Measurements from ENCODE around the gene KDM4D. TPM values are rescaled to one million over a fixed set of nuclear protein-coding genes. Genes with fewer than 3 reads are reported as not detected.
"Not testable (repeated sequence)": the region's sequence is repeated elsewhere in the genome, so short reads cannot be mapped to it uniquely, and the experiment has no call there.

Gene KDM4D
- total RNA-seq, 1 donor from 2014 or later: 0.52 TPM

DNA sequence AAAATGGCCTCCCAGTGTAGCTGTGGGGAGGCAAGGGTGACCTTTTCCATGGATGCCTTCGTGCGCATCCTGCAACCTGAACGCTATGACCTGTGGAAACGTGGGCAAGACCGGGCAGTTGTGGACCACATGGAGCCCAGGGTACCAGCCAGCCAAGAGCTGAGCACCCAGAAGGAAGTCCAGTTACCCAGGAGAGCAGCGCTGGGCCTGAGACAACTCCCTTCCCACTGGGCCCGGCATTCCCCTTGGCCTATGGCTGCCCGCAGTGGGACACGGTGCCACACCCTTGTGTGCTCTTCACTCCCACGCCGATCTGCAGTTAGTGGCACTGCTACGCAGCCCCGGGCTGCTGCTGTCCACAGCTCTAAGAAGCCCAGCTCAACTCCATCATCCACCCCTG lies 24.8 kb downstream of the KDM4D start:
- Histone ChIP-seq H3K27me3 (no peaks in the 10 kb centered on the region), H3K36me3 (no peaks in the 10 kb centered on the region), H3K4me3 (no peak overlapping the region), H3K4me1 (no peaks in the 10 kb centered on the region), H3K9me3 (no peaks in the 10 kb centered on the region), H3K27ac (no peak overlapping the region)
- ATAC-seq: peak; percentile 34
- DNase-seq: no peak
- TF ChIP-seq, protein P1, sequence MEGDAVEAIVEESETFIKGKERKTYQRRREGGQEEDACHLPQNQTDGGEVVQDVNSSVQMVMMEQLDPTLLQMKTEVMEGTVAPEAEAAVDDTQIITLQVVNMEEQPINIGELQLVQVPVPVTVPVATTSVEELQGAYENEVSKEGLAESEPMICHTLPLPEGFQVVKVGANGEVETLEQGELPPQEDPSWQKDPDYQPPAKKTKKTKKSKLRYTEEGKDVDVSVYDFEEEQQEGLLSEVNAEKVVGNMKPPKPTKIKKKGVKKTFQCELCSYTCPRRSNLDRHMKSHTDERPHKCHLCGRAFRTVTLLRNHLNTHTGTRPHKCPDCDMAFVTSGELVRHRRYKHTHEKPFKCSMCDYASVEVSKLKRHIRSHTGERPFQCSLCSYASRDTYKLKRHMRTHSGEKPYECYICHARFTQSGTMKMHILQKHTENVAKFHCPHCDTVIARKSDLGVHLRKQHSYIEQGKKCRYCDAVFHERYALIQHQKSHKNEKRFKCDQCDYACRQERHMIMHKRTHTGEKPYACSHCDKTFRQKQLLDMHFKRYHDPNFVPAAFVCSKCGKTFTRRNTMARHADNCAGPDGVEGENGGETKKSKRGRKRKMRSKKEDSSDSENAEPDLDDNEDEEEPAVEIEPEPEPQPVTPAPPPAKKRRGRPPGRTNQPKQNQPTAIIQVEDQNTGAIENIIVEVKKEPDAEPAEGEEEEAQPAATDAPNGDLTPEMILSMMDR (IDR thresholded peaks at IDR 0.05): no peak
- intact Hi-C loops (cut with DNase I): no loop called here

DNA sequence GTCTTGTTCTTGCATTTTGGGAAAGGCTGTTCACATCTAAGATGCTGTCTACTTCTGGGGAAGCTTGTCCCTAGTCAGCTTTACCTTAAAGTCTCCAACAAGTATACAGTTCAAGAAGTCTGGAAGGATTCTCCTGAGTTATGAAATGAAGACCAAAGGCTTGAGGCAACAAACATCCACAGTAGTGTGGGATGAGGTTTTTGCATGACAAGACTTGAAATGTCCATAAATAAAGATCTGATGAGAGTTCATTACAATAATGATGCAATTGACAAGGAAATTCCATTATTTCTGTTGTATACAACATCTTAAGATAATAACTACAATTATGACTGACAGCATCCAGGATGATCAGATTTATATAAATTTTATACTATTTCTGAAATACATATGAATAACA lies 30.2 kb downstream of the KDM4D start:
- TF ChIP-seq, protein P1 (IDR thresholded peaks at IDR 0.05): no peak
- H3K4me3 ChIP-seq: no peak overlapping the region
- intact Hi-C loops (cut with DNase I): no loop called here
- ATAC-seq (no peak), DNase-seq (no peak)
- no peaks in the 10 kb centered on the region for H3K4me1 ChIP-seq
- no peak overlapping the region for H3K27ac ChIP-seq
- no peaks in the 10 kb centered on the region for H3K27me3 ChIP-seq
- H3K36me3 ChIP-seq: no peaks in the 10 kb centered on the region
- no peaks in the 10 kb centered on the region for H3K9me3 ChIP-seq

DNA sequence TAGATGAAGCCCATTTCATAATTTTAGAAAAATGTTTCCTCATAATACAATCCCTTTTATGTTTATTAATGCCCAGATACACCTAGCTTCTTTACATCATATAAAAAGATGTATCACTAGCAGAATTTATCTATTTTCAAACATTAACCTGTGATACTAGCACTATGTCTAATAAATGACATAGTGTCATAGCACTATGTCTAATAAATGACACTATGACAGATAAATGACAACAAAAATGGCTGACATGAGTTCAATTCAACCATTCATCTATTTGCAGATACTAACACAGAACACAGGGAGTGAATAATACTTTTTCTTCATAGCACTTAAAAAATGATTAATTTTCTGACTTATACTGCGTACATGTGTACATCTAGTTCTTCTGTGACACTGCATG lies 32.1 kb downstream of the KDM4D start:
- TF ChIP-seq, protein P1 (IDR thresholded peaks at IDR 0.05): no peak
- Histone ChIP-seq H3K4me3 (no peak overlapping the region), H3K27ac (no peak overlapping the region), H3K4me1 (no peaks in the 10 kb centered on the region), H3K36me3 (no peaks in the 10 kb centered on the region), H3K27me3 (no peaks in the 10 kb centered on the region), H3K9me3 (no peaks in the 10 kb centered on the region)
- intact Hi-C loops (cut with DNase I): no loop called here
- ATAC-seq: no peak
- no peak for DNase-seq

DNA sequence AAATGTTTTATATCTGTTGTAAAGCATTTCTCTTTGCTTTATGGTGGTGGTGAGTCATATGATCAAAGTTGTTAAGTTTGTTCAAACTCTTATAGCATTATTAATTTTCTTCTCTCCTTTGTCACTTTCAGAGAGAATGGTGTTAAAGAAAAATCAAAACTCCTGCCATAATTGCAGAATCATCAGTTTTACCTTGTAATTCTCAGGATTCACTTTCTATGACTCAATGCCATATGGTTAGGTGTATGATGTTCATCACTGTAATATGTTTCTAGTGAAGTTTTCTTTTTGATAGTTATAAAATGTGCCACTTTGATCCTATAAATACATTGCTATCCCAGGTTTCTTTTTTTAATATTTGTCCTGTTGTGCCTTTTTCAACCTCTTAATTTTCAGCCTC lies 37.9 kb downstream of the KDM4D start:
- Histone ChIP-seq H3K4me1 (no peaks in the 10 kb centered on the region), H3K9me3 (no peaks in the 10 kb centered on the region), H3K36me3 (no peaks in the 10 kb centered on the region), H3K4me3 (no peak overlapping the region), H3K27me3 (no peaks in the 10 kb centered on the region), H3K27ac (no peak overlapping the region)
- intact Hi-C loops (cut with DNase I): no loop called here
- DNase-seq: no peak
- TF ChIP-seq, protein P1 (IDR thresholded peaks at IDR 0.05): no peak
- no peak for ATAC-seq

DNA sequence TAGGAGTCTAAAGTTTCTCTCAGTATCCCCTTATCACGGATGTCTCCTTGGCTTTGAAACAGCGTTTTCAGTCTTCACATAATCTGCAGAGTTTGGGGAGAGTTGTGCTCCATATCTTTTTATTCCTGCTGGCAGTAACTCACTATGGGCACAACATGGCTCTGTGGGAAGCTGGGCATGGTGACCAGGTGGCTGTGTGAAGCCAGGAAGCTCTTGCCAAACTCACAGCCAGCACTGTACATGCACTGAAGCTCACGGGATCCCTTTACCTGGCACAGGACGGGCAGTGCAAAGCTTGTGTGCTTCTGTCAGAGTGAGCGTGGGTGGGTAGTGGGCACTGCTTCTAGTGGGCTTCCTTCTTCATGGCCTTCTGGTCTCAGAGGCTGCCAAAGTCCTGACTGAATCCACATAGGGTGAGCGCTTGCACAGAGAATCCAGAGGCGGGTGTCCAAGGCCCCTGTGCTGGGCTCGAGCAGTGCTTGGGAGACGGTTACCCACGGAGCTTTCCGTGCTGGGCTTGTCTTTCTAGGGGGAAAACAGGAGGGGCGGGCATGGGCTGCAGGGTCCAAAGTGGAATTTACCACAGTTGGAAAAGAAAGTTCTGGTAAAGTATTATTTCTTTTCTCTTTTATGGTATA lies 40.8 kb downstream of the KDM4D start:
- Histone ChIP-seq H3K36me3 (no peaks in the 10 kb centered on the region), H3K27ac (no peak overlapping the region), H3K4me1 (no peaks in the 10 kb centered on the region), H3K9me3 (no peaks in the 10 kb centered on the region), H3K4me3 (no peak overlapping the region), H3K27me3 (no peaks in the 10 kb centered on the region)
- ATAC-seq (no peak), DNase-seq (no peak)
- TF ChIP-seq, protein P1 (IDR thresholded peaks at IDR 0.05): no peak
- intact Hi-C loops (cut with DNase I): no loop called here

DNA sequence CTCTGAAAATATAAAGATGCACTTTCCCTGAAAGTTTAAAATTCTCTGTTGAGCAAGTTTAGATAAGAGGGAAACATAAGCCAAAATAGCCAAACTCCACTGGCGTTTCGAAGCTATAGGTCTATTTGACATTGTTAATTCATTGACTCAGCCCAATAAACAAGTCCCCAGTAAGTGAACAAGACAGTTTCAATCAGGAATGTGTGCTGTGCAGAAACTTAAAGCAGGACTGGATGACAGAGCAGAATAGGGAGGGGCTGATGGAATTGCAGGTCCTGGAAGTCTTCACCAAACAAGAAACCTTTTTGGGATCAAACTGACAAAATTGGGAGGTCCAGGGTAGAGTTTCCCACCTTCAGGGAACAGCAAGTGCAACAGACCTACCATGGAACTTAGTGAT lies 42.6 kb downstream of the KDM4D start:
- Histone ChIP-seq H3K27me3 (no peaks in the 10 kb centered on the region), H3K36me3 (no peaks in the 10 kb centered on the region), H3K27ac (no peak overlapping the region), H3K9me3 (no peaks in the 10 kb centered on the region), H3K4me1 (no peaks in the 10 kb centered on the region), H3K4me3 (no peak overlapping the region)
- no peak for ATAC-seq
- intact Hi-C loops (cut with DNase I): no loop called here
- TF ChIP-seq, protein P1 (IDR thresholded peaks at IDR 0.05): no peak
- DNase-seq: no peak

DNA sequence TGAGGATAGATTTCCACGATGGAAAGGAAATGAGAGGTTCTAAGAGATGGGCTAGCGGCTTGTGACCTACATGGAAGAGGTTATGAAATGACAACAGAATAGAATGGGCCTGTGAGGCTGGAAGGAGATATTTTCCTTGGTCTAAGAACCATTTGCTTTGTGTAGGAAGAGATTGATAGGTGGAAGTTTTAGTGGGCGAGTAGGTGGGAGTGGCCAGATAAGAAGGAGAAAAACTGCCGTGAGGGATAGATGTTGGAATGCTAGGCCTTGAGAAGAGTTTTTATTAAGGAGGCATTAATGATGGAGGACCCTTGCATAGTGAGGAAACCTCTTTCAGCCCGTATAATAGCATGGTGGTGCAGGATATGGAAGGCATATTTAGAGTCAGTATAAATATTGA lies 48.0 kb downstream of the KDM4D start:
- H3K4me1 ChIP-seq; ATAC-seq; intact Hi-C loops (cut with DNase I); DNase-seq; H3K36me3 ChIP-seq; H3K4me3 ChIP-seq; H3K27ac ChIP-seq; H3K27me3 ChIP-seq; H3K9me3 ChIP-seq: not testable (repeated sequence)
